Measurements from ENCODE around the gene KIF15. TPM values are rescaled to one million over a fixed set of nuclear protein-coding genes. Genes with fewer than 3 reads are reported as not detected.

Gene KIF15
- polyA plus RNA-seq, 1 donor from 2014 or later, result 5.8 TPM

GRCh38 chr3:44899683-44900367, 138.2 kb downstream of the KIF15 start:
- H3K36me3 ChIP-seq (ENCODE audit: insufficient read depth, low read length), result no peaks in the 10 kb centered on the region
- no peak overlapping the region for H3K9ac ChIP-seq (ENCODE audit: low read length)
- no peaks in the 10 kb centered on the region for H3K27me3 ChIP-seq (ENCODE audit: insufficient read depth, low read depth, low read length)
- no peaks in the 10 kb centered on the region for H4K20me1 ChIP-seq (ENCODE audit: insufficient read depth)
- H3K4me3 ChIP-seq (ENCODE audit: low read length), result no peak overlapping the region
- H3F3A ChIP-seq (ENCODE audit: insufficient read depth, low read length, poor library complexity, severe bottlenecking), result no peaks in the 10 kb centered on the region
- H2AFZ ChIP-seq (ENCODE audit: low read depth, low read length), result no peak overlapping the region
- H3K27ac ChIP-seq (ENCODE audit: low read length), result no peak overlapping the region
- H3K9me3 ChIP-seq (ENCODE audit: low read length), result no peaks in the 10 kb centered on the region
- H3K4me2 ChIP-seq (ENCODE audit: low read length), result no peak overlapping the region
- TF ChIP-seq RAD21 (conservative IDR thresholded peaks at IDR 0.05), result no peak
- no peak for TF ChIP-seq TAF1 (IDR thresholded peaks at IDR 0.05; ENCODE audit: low read depth)
- no peak for TF ChIP-seq POLR2AphosphoS5 (IDR thresholded peaks at IDR 0.05)
- TF ChIP-seq EZH2 (IDR thresholded peaks at IDR 0.05; ENCODE audit: borderline replicate concordance, insufficient read depth, low read length, poor library complexity, severe bottlenecking), result no peak
- no peak for TF ChIP-seq EP300 (conservative IDR thresholded peaks at IDR 0.05; ENCODE audit: poor library complexity, severe bottlenecking)
- TF ChIP-seq MXI1 (conservative IDR thresholded peaks at IDR 0.05; ENCODE audit: poor library complexity, severe bottlenecking), result no peak
- TF ChIP-seq SMC3 (conservative IDR thresholded peaks at IDR 0.05; ENCODE audit: poor library complexity), result no peak
- TF ChIP-seq, protein P1, sequence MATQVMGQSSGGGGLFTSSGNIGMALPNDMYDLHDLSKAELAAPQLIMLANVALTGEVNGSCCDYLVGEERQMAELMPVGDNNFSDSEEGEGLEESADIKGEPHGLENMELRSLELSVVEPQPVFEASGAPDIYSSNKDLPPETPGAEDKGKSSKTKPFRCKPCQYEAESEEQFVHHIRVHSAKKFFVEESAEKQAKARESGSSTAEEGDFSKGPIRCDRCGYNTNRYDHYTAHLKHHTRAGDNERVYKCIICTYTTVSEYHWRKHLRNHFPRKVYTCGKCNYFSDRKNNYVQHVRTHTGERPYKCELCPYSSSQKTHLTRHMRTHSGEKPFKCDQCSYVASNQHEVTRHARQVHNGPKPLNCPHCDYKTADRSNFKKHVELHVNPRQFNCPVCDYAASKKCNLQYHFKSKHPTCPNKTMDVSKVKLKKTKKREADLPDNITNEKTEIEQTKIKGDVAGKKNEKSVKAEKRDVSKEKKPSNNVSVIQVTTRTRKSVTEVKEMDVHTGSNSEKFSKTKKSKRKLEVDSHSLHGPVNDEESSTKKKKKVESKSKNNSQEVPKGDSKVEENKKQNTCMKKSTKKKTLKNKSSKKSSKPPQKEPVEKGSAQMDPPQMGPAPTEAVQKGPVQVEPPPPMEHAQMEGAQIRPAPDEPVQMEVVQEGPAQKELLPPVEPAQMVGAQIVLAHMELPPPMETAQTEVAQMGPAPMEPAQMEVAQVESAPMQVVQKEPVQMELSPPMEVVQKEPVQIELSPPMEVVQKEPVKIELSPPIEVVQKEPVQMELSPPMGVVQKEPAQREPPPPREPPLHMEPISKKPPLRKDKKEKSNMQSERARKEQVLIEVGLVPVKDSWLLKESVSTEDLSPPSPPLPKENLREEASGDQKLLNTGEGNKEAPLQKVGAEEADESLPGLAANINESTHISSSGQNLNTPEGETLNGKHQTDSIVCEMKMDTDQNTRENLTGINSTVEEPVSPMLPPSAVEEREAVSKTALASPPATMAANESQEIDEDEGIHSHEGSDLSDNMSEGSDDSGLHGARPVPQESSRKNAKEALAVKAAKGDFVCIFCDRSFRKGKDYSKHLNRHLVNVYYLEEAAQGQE (IDR thresholded peaks at IDR 0.05; ENCODE audit: borderline replicate concordance), result no peak
- no peak for TF ChIP-seq CTCF (IDR thresholded peaks at IDR 0.05; ENCODE audit: poor library complexity, severe bottlenecking)
- no peaks in the 10 kb centered on the region for H3K79me2 ChIP-seq (replicated peaks; ENCODE audit: insufficient read depth, low read length)
- H3K9me2 ChIP-seq (ENCODE audit: insufficient read depth, low read length), result no peaks in the 10 kb centered on the region

- no peak for TF ChIP-seq EP300 (conservative IDR thresholded peaks at IDR 0.05; ENCODE audit: poor library complexity, severe bottlenecking)
- TF ChIP-seq, protein P1 (IDR thresholded peaks at IDR 0.05; ENCODE audit: borderline replicate concordance), result no peak
- TF ChIP-seq POLR2AphosphoS5 (IDR thresholded peaks at IDR 0.05), result no peak
- TF ChIP-seq EZH2 (IDR thresholded peaks at IDR 0.05; ENCODE audit: borderline replicate concordance, insufficient read depth, low read length, poor library complexity, severe bottlenecking), result no peak
- TF ChIP-seq SMC3 (conservative IDR thresholded peaks at IDR 0.05; ENCODE audit: poor library complexity), result no peak
- Histone ChIP-seq H3K27ac (ENCODE audit: low read length) (no peak overlapping the region), H2AFZ (ENCODE audit: low read depth, low read length) (no peak overlapping the region)
Observed at GRCh38 chr3:44902628-44903027, 141.0 kb downstream of the KIF15 start.

More at GRCh38 chr3:44902628-44903027, 141.0 kb downstream of the KIF15 start:
- H3F3A ChIP-seq (ENCODE audit: insufficient read depth, low read length, poor library complexity, severe bottlenecking), result no peaks in the 10 kb centered on the region
- no peaks in the 10 kb centered on the region for H3K79me2 ChIP-seq (replicated peaks; ENCODE audit: insufficient read depth, low read length)
- no peaks in the 10 kb centered on the region for H4K20me1 ChIP-seq (ENCODE audit: insufficient read depth)
- no peak overlapping the region for H3K9ac ChIP-seq (ENCODE audit: low read length)
- H3K36me3 ChIP-seq (ENCODE audit: insufficient read depth, low read length), result no peaks in the 10 kb centered on the region
- H3K4me3 ChIP-seq (ENCODE audit: low read length), result no peak overlapping the region
- no peaks in the 10 kb centered on the region for H3K9me2 ChIP-seq (ENCODE audit: insufficient read depth, low read length)
- no peak overlapping the region for H3K4me2 ChIP-seq (ENCODE audit: low read length)
- no peaks in the 10 kb centered on the region for H3K27me3 ChIP-seq (ENCODE audit: insufficient read depth, low read depth, low read length)
- no peaks in the 10 kb centered on the region for H3K9me3 ChIP-seq (ENCODE audit: low read length)

Measured in neural cell (in vitro differentiated cells).